ENCODE measurements around the gene CCDC57. TPM values are rescaled to one million over a fixed set of nuclear protein-coding genes. Genes with fewer than 3 reads are reported as not detected.
"Not testable (repeated sequence)": the region's sequence is repeated elsewhere in the genome, so short reads cannot be mapped to it uniquely, and the experiment has no call there.

The CCDC57 gene
- total RNA-seq, 1 donor from 2014 or later: 79.0 TPM

GRCh38 chr17:82215972-82216300 is 3.3 kb upstream of the CCDC57 start:
- no peak for TF ChIP-seq CTCF (IDR thresholded peaks at IDR 0.05; ENCODE audit: unreplicated experiment)
- Mint-ChIP-seq H3K36me3 (ENCODE audit: insufficient read depth) (no peaks in the 10 kb centered on the region), H3K27ac (no peak overlapping the region), H3K4me3 (ENCODE audit: low read depth) (no peak overlapping the region), H3K9me3 (ENCODE audit: low read depth) (no peaks in the 10 kb centered on the region), H3K27me3 (no peaks in the 10 kb centered on the region), H3K4me1 (ENCODE audit: low read depth) (peaks cover 3% of the 10 kb centered on the region)
- no peak for DNase-seq (ENCODE audit: low spot score, unreplicated experiment)

GRCh38 chr17:82215095-82215971 is 2.7 kb upstream of the CCDC57 start:
- H3K27me3 Mint-ChIP-seq: no peaks in the 10 kb centered on the region
- H3K9me3 Mint-ChIP-seq (ENCODE audit: low read depth): no peaks in the 10 kb centered on the region
- no peak for TF ChIP-seq CTCF (IDR thresholded peaks at IDR 0.05; ENCODE audit: unreplicated experiment)
- DNase-seq (ENCODE audit: low spot score, unreplicated experiment): no peak
- no peak overlapping the region for H3K4me3 Mint-ChIP-seq (ENCODE audit: low read depth)
- H3K4me1 Mint-ChIP-seq (ENCODE audit: low read depth): peaks cover 3% of the 10 kb centered on the region
- no peaks in the 10 kb centered on the region for H3K36me3 Mint-ChIP-seq (ENCODE audit: insufficient read depth)
- peak overlapping the region; percentile 64 for H3K27ac Mint-ChIP-seq

DNA sequence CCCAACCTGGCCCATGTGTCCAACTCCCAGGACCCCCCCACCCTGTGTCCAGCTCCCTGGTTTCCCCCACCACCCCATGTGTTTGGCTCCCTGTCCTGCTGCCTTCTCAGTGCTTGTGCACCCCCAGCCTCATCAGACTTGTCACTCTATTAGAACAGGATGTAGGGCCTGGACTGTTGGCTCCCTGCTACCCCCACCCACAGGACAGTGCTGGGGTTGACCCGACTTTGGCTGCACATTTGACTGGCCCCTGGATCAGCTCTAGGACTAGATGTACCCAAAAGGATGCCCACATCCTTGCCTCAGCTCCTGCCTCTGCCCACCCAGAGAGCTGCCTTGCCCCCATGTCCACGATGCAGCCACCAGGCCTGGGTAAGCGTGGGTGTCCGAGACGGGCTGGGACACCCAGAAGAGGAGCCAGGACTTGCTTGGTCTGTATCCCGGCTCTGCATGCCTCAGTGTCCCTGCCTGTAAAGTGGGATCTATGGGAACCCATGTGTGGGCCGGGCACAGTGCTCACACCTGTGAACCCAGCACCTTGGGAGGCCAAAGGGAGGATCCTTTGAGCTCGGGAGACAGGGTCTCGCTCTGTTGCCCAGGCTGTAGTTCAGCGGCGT is 1.5 kb upstream of the CCDC57 start:
- Mint-ChIP-seq H3K36me3 (ENCODE audit: insufficient read depth) (no peaks in the 10 kb centered on the region), H3K27me3 (no peaks in the 10 kb centered on the region), H3K9me3 (ENCODE audit: low read depth) (no peaks in the 10 kb centered on the region), H3K4me3 (ENCODE audit: low read depth) (peak overlapping the region; percentile 57), H3K4me1 (ENCODE audit: low read depth) (peaks cover 3% of the 10 kb centered on the region), H3K27ac (no peak overlapping the region)
- DNase-seq (ENCODE audit: low spot score, unreplicated experiment): no peak
- TF ChIP-seq CTCF (IDR thresholded peaks at IDR 0.05; ENCODE audit: unreplicated experiment): no peak

DNA sequence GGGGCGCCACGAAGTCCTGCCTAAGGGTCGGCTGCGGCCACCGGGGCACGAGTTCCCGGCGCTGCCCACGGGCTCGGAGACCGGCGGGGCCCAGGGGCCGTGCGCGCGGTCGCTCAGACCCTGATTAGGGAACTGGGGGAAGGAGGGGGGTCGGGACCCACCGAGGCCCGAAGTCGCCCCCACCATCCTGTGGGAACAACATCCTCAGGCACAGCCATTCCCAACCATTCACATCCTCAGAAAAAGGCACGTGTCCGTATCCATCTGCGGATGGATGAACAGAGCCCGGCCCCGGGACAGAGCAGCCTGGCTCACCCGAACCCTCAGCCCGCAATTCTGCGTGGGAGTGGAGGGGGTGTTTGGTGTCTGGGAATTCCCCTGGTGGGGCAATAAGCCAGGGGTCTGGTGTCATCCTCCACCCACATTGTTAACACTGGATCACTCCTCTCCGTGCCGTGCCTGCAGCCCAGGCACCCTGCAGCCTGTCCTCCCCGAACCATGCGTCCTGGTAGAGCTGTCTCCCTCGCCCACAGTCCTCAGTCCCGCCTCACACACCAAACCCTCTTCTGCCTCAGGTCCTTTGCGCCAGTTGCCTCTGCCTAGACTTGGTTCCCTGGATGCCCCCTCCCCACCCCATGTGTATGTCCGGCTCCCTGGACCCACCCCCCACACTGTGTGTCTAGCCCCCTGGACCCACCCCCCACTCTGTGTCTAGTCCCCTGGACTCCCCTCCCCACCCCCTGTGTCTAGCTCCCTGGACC is 789 bp upstream of the CCDC57 start:
- DNase-seq (ENCODE audit: low spot score, unreplicated experiment): no peak
- no peak overlapping the region for H3K27ac Mint-ChIP-seq
- no peaks in the 10 kb centered on the region for H3K9me3 Mint-ChIP-seq (ENCODE audit: low read depth)
- no peaks in the 10 kb centered on the region for H3K27me3 Mint-ChIP-seq
- no peak for TF ChIP-seq CTCF (IDR thresholded peaks at IDR 0.05; ENCODE audit: unreplicated experiment)
- H3K4me1 Mint-ChIP-seq (ENCODE audit: low read depth): peaks cover 3% of the 10 kb centered on the region
- H3K4me3 Mint-ChIP-seq (ENCODE audit: low read depth): peak overlapping the region; percentile 69
- no peaks in the 10 kb centered on the region for H3K36me3 Mint-ChIP-seq (ENCODE audit: insufficient read depth)

GRCh38 chr17:82210655-82211054 is 2.0 kb downstream of the CCDC57 start:
- not testable (repeated sequence) for H3K36me3 Mint-ChIP-seq (ENCODE audit: insufficient read depth); H3K4me3 Mint-ChIP-seq (ENCODE audit: low read depth); H3K9me3 Mint-ChIP-seq (ENCODE audit: low read depth)

More at GRCh38 chr17:82210655-82211054, 2.0 kb downstream of the CCDC57 start:
- not testable (repeated sequence) for H3K27me3 Mint-ChIP-seq; DNase-seq (ENCODE audit: low spot score, unreplicated experiment); H3K4me1 Mint-ChIP-seq (ENCODE audit: low read depth); H3K27ac Mint-ChIP-seq

Data from progenitor cell of endocrine pancreas (in vitro differentiated cells).